OCI-LY1 (cell line): ENCODE measurements around the gene POU4F3.
"Not testable (repeated sequence)": the region's sequence is repeated elsewhere in the genome, so short reads cannot be mapped to it uniquely, and the experiment has no call there.

Experiments
- H2AFZ ChIP-seq: fragments of 200-600 bp; sonication (generic), shearing (Covaris generic); 2 replicates; pipeline ENCODE4 v1.6.0; 2014; ENCODE audit warnings: antibody characterized with exemption, mild to moderate bottlenecking, low read length
- H3F3A ChIP-seq: fragments of 200-600 bp; sonication (generic), shearing (Covaris generic); 2 replicates; pipeline ENCODE4 v1.6.0; 2014; ENCODE audit warnings: mild to moderate bottlenecking, antibody characterized with exemption, low read length, moderate library complexity; ENCODE audit not compliant: insufficient read depth
- H3K27ac ChIP-seq: fragments of 200-600 bp; sonication (generic); 2 replicates; pipeline ENCODE4 v1.5.1; 2014; ENCODE audit warnings: low read length, mixed run types, mild to moderate bottlenecking, low read depth; ENCODE audit not compliant: poor library complexity, severe bottlenecking
- H3K27me3 ChIP-seq: fragments of 200-600 bp; sonication (generic); 2 replicates; pipeline ENCODE4 v1.6.0; 2014; ENCODE audit warnings: antibody characterized with exemption, mild to moderate bottlenecking, low read length, moderate library complexity; ENCODE audit not compliant: insufficient read depth
- H3K36me3 ChIP-seq: fragments of 200-600 bp; sonication (generic); 2 replicates; pipeline ENCODE4 v1.6.1; 2014; ENCODE audit warnings: mild to moderate bottlenecking, antibody characterized with exemption, low read length, moderate library complexity, mixed read lengths; ENCODE audit not compliant: insufficient read depth
- H3K4me1 ChIP-seq: fragments of 200-600 bp; sonication (generic); 2 replicates; pipeline ENCODE4 v1.5.1; 2014; ENCODE audit warnings: mild to moderate bottlenecking, low read length, moderate library complexity; ENCODE audit not compliant: insufficient read depth, severe bottlenecking
- H3K4me2 ChIP-seq: fragments of 200-600 bp; sonication (generic), shearing (Covaris generic); 2 replicates; pipeline ENCODE4 v1.6.1; 2014; ENCODE audit warnings: low read length
- H3K4me3 ChIP-seq: fragments of 200-600 bp; sonication (generic); 2 replicates; pipeline ENCODE4 v1.5.1; 2014; ENCODE audit warnings: low read length, low read depth, mild to moderate bottlenecking, mixed read lengths; ENCODE audit not compliant: poor library complexity, severe bottlenecking
- H3K79me2 ChIP-seq: fragments of 200-600 bp; shearing (Covaris generic); 2 replicates; pipeline ENCODE4 v1.6.1; 2016; ENCODE audit warnings: mixed run types, low read length, mixed read lengths; ENCODE audit not compliant: insufficient read depth
- H3K9ac ChIP-seq: fragments of 200-600 bp; sonication (generic), shearing (Covaris generic); 2 replicates; pipeline ENCODE4 v1.6.1; 2014; ENCODE audit warnings: mild to moderate bottlenecking, low read length, mixed read lengths
- H3K9me2 ChIP-seq: fragments of 200-600 bp; sonication (generic), shearing (Covaris generic); 2 replicates; pipeline ENCODE4 v1.6.1; 2014; ENCODE audit warnings: low read depth, mild to moderate bottlenecking, low read length, mixed read lengths
- H3K9me3 ChIP-seq: fragments of 200-600 bp; shearing (Covaris generic); 2 replicates; pipeline ENCODE4 v1.6.1; 2014; ENCODE audit warnings: low read length, mixed read lengths
- H4K20me1 ChIP-seq: fragments of 200-600 bp; sonication (generic), shearing (Covaris generic); 2 replicates; pipeline ENCODE4 v1.6.0; 2016; ENCODE audit warnings: mild to moderate bottlenecking, low read length; ENCODE audit not compliant: insufficient read depth
- EZH2 ChIP-seq: fragments of 200-600 bp; sonication (generic), shearing (Covaris generic); IDR thresholded peaks from 2 replicates; pipeline ENCODE4 v1.8.0; 2017; ENCODE audit warnings: borderline replicate concordance, mixed run types, mild to moderate bottlenecking, antibody characterized with exemption, low read length, moderate library complexity, mixed read lengths
- TF ChIP-seq, protein P1 (sequence below): fragments of 200-600 bp; sonication (generic), shearing (Covaris generic); IDR thresholded peaks from 2 replicates; pipeline ENCODE4 v1.5.1; 2017; ENCODE audit warnings: mild to moderate bottlenecking, antibody characterized with exemption, low read length, moderate library complexity, mixed read lengths

POU4F3 gene

DNA sequence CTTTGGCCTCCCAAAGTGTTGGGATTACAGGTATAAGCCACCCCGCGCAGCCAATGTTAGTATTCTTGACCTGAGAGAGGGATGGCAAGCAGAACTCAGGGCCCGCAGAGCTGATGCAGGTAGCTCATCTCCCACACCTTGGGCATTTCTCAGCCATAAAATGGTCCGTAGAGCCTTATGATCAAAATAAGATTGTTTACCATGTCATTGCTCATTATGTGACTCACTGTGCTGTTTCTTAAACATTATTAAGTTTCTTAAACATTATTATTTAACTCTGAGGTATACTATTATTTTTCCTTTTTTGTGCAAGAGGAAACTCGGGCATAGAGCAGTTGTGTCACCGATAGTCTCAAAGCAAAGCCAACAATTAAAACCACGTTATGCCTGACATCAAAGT lies 42.4 kb upstream of the POU4F3 start:
- Histone ChIP-seq H3K4me2 (no peak overlapping the region), H3K27ac (no peak overlapping the region), H3K79me2 (no peaks in the 10 kb centered on the region), H3K4me1 (no peaks in the 10 kb centered on the region), H3K27me3 (no peaks in the 10 kb centered on the region), H3K4me3 (no peak overlapping the region), H2AFZ (no peak overlapping the region), H3K9me2 (no peaks in the 10 kb centered on the region), H4K20me1 (no peaks in the 10 kb centered on the region), H3K36me3 (no peaks in the 10 kb centered on the region), H3K9me3 (no peaks in the 10 kb centered on the region), H3F3A (no peaks in the 10 kb centered on the region), H3K9ac (no peak overlapping the region)
- TF ChIP-seq, protein P1, sequence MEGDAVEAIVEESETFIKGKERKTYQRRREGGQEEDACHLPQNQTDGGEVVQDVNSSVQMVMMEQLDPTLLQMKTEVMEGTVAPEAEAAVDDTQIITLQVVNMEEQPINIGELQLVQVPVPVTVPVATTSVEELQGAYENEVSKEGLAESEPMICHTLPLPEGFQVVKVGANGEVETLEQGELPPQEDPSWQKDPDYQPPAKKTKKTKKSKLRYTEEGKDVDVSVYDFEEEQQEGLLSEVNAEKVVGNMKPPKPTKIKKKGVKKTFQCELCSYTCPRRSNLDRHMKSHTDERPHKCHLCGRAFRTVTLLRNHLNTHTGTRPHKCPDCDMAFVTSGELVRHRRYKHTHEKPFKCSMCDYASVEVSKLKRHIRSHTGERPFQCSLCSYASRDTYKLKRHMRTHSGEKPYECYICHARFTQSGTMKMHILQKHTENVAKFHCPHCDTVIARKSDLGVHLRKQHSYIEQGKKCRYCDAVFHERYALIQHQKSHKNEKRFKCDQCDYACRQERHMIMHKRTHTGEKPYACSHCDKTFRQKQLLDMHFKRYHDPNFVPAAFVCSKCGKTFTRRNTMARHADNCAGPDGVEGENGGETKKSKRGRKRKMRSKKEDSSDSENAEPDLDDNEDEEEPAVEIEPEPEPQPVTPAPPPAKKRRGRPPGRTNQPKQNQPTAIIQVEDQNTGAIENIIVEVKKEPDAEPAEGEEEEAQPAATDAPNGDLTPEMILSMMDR: no peak
- TF ChIP-seq EZH2: no peak

DNA sequence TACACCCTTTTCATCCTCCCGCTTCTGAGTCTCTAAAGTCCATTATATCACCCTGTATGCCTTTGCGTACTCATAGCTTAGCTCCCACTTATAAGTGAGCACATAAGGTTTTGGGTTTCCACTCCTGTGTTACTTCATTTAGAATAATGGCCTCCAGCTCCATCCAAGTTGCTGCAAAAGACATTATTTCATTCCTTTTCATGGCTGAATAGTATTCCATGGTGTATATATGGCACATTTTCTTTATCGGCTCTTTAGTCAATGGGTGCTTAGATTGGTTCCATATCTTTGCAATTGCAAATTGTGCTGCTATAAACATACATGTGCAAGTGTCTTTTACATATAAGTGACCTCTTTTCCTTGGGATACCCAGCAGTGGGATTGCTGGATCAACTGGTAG lies 39.7 kb upstream of the POU4F3 start:
- H3K27ac ChIP-seq, H3K36me3 ChIP-seq, H3K4me3 ChIP-seq, H3K9me3 ChIP-seq, H3K27me3 ChIP-seq, H3F3A ChIP-seq, H2AFZ ChIP-seq, H3K4me2 ChIP-seq, H4K20me1 ChIP-seq, H3K9ac ChIP-seq, H3K79me2 ChIP-seq, H3K4me1 ChIP-seq, H3K9me2 ChIP-seq: not testable (repeated sequence)

DNA sequence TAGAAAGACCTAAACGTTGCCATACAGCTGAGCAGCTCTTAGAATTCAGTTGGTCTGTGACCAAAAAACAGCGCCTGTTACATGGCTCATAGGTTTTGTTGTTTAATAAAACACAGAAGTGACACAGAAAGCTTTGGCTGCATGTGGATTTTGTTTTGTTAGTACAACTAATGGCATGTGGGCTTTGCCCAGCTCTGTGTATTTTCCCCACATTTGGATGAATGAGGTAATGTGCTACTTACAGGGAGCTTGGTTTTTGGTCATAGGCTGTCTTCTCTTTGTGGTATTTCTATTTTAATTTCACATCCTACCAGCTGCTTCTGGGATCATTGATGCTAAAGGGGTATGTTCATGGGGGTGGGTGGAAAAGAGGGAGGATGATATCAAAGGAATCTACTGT lies 37.0 kb upstream of the POU4F3 start:
- H3K4me1 ChIP-seq: no peaks in the 10 kb centered on the region
- H3F3A ChIP-seq: no peaks in the 10 kb centered on the region
- H4K20me1 ChIP-seq: no peaks in the 10 kb centered on the region
- no peak overlapping the region for H3K27ac ChIP-seq
- H3K9ac ChIP-seq: no peak overlapping the region
- no peak overlapping the region for H2AFZ ChIP-seq
- no peaks in the 10 kb centered on the region for H3K36me3 ChIP-seq
- no peaks in the 10 kb centered on the region for H3K9me2 ChIP-seq
- no peak overlapping the region for H3K4me2 ChIP-seq
- no peaks in the 10 kb centered on the region for H3K79me2 ChIP-seq
- no peaks in the 10 kb centered on the region; the same call in 1 of the 2 replicates for H3K27me3 ChIP-seq
- TF ChIP-seq, protein P1: no peak
- no peak for TF ChIP-seq EZH2
- no peaks in the 10 kb centered on the region for H3K9me3 ChIP-seq
- no peak overlapping the region for H3K4me3 ChIP-seq

DNA sequence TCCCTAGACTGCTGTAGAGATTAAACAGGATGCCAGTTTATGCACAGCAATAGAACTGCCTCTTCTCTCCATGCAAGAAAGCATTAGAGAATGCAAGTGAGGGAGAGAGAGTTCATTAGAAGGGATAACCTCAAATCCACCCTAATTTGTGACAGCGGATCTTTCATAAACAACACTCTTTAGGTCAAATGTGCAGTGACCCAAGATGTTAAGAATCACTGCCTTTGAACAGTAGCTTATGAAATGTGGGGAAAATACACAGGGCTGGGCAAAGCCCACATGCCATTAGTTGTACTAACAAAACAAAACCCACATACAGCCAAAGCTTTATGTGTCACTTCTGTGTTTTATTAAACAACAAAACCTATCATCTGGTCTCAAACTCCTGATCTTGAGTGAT lies 36.2 kb upstream of the POU4F3 start:
- TF ChIP-seq EZH2: no peak
- TF ChIP-seq, protein P1: no peak

More for the DNA sequence above, 36.2 kb upstream of the POU4F3 start:
- H3K79me2 ChIP-seq: no peaks in the 10 kb centered on the region
- H3K4me2 ChIP-seq: no peak overlapping the region
- no peaks in the 10 kb centered on the region for H3K9me2 ChIP-seq
- no peaks in the 10 kb centered on the region for H3F3A ChIP-seq
- H3K27ac ChIP-seq: no peak overlapping the region
- no peaks in the 10 kb centered on the region for H3K4me1 ChIP-seq
- H3K27me3 ChIP-seq: no peaks in the 10 kb centered on the region; the same call in 1 of the 2 replicates
- H3K9ac ChIP-seq: no peak overlapping the region
- no peak overlapping the region for H3K4me3 ChIP-seq
- H3K9me3 ChIP-seq: no peaks in the 10 kb centered on the region
- no peaks in the 10 kb centered on the region for H3K36me3 ChIP-seq
- no peak overlapping the region for H2AFZ ChIP-seq
- H4K20me1 ChIP-seq: no peaks in the 10 kb centered on the region
